Measurements from ENCODE around the gene SRPRB. TPM values are rescaled to one million over a fixed set of nuclear protein-coding genes. Genes with fewer than 3 reads are reported as not detected.

Gene SRPRB
- total and polyA plus RNA-seq, 2 experiments from 2014 or later, result 25.6 to 36.0 TPM

GRCh38 chr3:133830071-133830470, 24.5 kb downstream of the SRPRB start:
- Histone ChIP-seq H4K20me1 (replicated peaks; ENCODE audit: insufficient read depth) (no peaks in the 10 kb centered on the region), H3K4me2 (no peak overlapping the region), H2AFZ (no peak overlapping the region), H3K4me3 (no peak overlapping the region), H3F3A (replicated peaks; ENCODE audit: low read depth) (no peaks in the 10 kb centered on the region), H3K4me1 (ENCODE audit: insufficient read depth) (no peaks in the 10 kb centered on the region), H3K27ac (ENCODE audit: low read depth) (no peak overlapping the region), H3K36me3 (ENCODE audit: insufficient read depth) (no peaks in the 10 kb centered on the region), H3K27me3 (ENCODE audit: insufficient read depth) (no peaks in the 10 kb centered on the region), H3K79me2 (replicated peaks; ENCODE audit: insufficient read depth) (no peaks in the 10 kb centered on the region), H3K9me2 (ENCODE audit: insufficient read depth) (no peaks in the 10 kb centered on the region)
- TF ChIP-seq ETS1 (IDR thresholded peaks at IDR 0.05), result no peak
- no peak for TF ChIP-seq POLR2AphosphoS5 (IDR thresholded peaks at IDR 0.05; ENCODE audit: low read depth)
- no peak for TF ChIP-seq JUNB (IDR thresholded peaks at IDR 0.05; ENCODE audit: unreplicated experiment)
- TF ChIP-seq CTCF (conservative IDR thresholded peaks at IDR 0.05; ENCODE audit: low read depth in 2 of 2), result no peak
- TF ChIP-seq CREB1 (CRISPR knock-in tag; IDR thresholded peaks at IDR 0.05; ENCODE audit: low read depth), result no peak
- no peak for TF ChIP-seq STAT1 (IDR thresholded peaks at IDR 0.05; ENCODE audit: unreplicated experiment)
- no peak for TF ChIP-seq ZNF331 (CRISPR knock-in tag; IDR thresholded peaks at IDR 0.05; ENCODE audit: low read depth)
- no peak for TF ChIP-seq NANOG (IDR thresholded peaks at IDR 0.05; ENCODE audit: borderline replicate concordance)
- no peak for TF ChIP-seq EZH2 (IDR thresholded peaks at IDR 0.05; ENCODE audit: low read depth, unreplicated experiment)
- TF ChIP-seq ZNF114 (CRISPR knock-in tag; IDR thresholded peaks at IDR 0.05), result no peak
- TF ChIP-seq EZH2phosphoT487 (IDR thresholded peaks at IDR 0.05; ENCODE audit: unreplicated experiment), result no peak
- no peak for TF ChIP-seq REST (IDR thresholded peaks at IDR 0.05; ENCODE audit: unreplicated experiment)
- TF ChIP-seq ZNF462 (CRISPR knock-in tag; IDR thresholded peaks at IDR 0.05), result no peak
- ATAC-seq (no peak), DNase-seq (ENCODE audit: low spot score) (no peak)
- H3K4me1 Mint-ChIP-seq, result peaks cover 3% of the 10 kb centered on the region; the same call in 1 of the 3 replicates
- peaks cover 3% of the 10 kb centered on the region for H3K27me3 Mint-ChIP-seq (ENCODE audit: insufficient read depth, low read depth, poor library complexity)
- H3K4me3 Mint-ChIP-seq, result no peak overlapping the region
- H3K27ac Mint-ChIP-seq, result no peak overlapping the region
- H3K9me3 Mint-ChIP-seq, result no peaks in the 10 kb centered on the region
- peaks cover 11% of the 10 kb centered on the region for H3K36me3 Mint-ChIP-seq (ENCODE audit: low read depth)
